Measurements from ENCODE around the gene INO80D.
"Not testable (repeated sequence)": the region's sequence is repeated elsewhere in the genome, so short reads cannot be mapped to it uniquely, and the experiment has no call there.

The INO80D gene

DNA sequence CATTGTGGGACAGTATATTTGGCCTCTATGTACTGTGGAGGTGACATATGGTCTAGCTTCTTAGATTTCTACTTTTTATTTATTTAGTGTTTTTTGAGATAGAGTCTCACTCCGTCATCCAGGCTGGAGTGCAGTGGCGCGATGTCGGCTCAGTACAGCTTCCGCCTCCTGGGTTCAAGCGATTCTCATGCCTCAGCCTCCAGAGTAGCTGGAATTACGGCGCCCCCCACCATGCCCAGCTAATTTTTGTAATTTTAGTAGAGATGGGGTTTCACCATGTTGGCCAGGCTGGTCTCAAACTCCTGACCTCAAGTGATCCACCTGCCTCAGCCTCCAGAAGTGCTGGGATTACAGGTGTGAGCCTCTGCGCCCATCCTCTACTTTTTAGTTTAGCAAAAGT lies 99.6 kb downstream of the INO80D start:
- not testable (repeated sequence) for H3K27me3 ChIP-seq (replicated peaks; ENCODE audit: control insufficient read depth, insufficient read depth, low read length, poor library complexity, severe bottlenecking); DNase-seq; H3K27ac ChIP-seq (ENCODE audit: insufficient read depth, low read length, poor library complexity, severe bottlenecking); H3K36me3 ChIP-seq (ENCODE audit: control insufficient read depth, insufficient read depth, low read length); H3K4me3 ChIP-seq (ENCODE audit: insufficient read depth, low read depth, low read length, poor library complexity, severe bottlenecking); H3K4me1 ChIP-seq (ENCODE audit: control insufficient read depth, insufficient read depth, low read length, poor library complexity, severe bottlenecking); H3K9me3 ChIP-seq (ENCODE audit: control insufficient read depth, low read length)

DNA sequence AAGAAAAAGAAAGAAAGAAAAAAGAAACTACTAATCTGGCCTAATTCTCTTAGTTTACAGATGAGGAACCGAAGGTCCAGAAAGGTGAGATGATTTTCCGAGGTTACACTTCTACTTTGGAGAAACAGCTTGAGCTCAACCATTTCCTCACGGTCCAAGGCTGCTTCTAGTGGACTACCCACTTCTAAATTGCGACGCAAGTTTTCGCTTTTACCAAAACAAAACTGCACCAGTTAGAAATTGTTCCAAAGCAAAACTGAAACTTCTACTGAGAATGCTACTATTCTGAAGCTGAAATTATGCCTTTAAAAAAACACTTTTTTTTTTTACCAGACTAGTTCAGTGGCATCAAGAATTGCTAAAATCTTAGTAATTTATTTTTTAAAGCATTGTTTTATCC lies 101.6 kb downstream of the INO80D start:
- DNase-seq = no peak
- no peaks in the 10 kb centered on the region for H3K27me3 ChIP-seq (replicated peaks; ENCODE audit: control insufficient read depth, insufficient read depth, low read length, poor library complexity, severe bottlenecking)
- no peak overlapping the region for H3K27ac ChIP-seq (ENCODE audit: insufficient read depth, low read length, poor library complexity, severe bottlenecking)
- no peaks in the 10 kb centered on the region for H3K36me3 ChIP-seq (ENCODE audit: control insufficient read depth, insufficient read depth, low read length)
- no peaks in the 10 kb centered on the region for H3K9me3 ChIP-seq (ENCODE audit: control insufficient read depth, low read length)
- H3K4me1 ChIP-seq (ENCODE audit: control insufficient read depth, insufficient read depth, low read length, poor library complexity, severe bottlenecking) = no peaks in the 10 kb centered on the region
- no peak overlapping the region for H3K4me3 ChIP-seq (ENCODE audit: insufficient read depth, low read depth, low read length, poor library complexity, severe bottlenecking)

DNA sequence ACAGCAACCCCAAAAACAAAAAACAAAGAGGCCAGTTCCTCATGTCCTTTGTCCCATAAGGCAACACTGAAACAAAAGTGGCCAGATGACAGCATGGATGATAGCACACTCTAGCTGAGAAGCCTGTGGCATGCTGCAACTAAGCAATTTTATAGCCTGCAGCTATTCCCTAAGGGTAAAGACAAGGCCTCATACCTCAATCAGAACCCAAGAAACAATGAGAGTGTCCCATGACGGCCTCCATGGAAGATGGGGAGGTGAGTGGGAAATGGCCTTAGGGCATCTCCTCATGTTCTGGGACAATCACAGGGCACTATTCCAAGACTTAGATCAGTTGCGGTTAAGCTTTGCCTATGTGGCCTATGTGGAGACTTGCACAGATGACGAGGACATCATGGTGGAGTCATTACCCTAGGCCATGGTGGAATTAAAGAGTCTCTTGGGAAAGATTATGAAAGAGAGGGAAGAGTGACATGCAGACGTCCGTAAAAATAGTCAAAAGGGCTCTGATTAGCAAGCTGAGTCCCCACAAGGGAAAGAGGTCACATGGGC lies 103.1 kb downstream of the INO80D start:
- Histone ChIP-seq H3K9me3 (ENCODE audit: control insufficient read depth, low read length) (no peaks in the 10 kb centered on the region), H3K4me3 (ENCODE audit: insufficient read depth, low read depth, low read length, poor library complexity, severe bottlenecking) (no peak overlapping the region), H3K27ac (ENCODE audit: insufficient read depth, low read length, poor library complexity, severe bottlenecking) (no peak overlapping the region), H3K27me3 (replicated peaks; ENCODE audit: control insufficient read depth, insufficient read depth, low read length, poor library complexity, severe bottlenecking) (no peaks in the 10 kb centered on the region), H3K4me1 (ENCODE audit: control insufficient read depth, insufficient read depth, low read length, poor library complexity, severe bottlenecking) (no peaks in the 10 kb centered on the region), H3K36me3 (ENCODE audit: control insufficient read depth, insufficient read depth, low read length) (no peaks in the 10 kb centered on the region)
- DNase-seq = no peak

DNA sequence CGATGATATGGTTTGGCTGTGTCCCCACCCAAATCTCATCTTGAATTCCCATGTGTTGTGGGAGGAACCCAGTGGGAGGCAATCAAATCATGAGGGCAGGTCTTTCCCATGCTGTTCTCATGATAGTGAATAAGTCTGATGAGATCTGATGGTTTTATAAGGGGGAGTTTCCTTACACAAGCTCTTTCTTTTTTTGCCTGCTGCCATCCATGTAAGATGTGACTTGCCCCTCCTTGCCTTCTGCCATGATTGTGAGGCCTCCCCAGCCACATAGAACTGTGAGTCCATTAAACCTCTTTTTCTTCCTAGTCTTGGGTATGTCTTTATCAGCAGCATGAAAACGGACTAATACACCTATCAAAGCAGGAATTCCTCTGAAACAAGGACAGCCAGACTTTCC lies 107.2 kb downstream of the INO80D start:
- H3K27me3 ChIP-seq (replicated peaks; ENCODE audit: control insufficient read depth, insufficient read depth, low read length, poor library complexity, severe bottlenecking); H3K4me3 ChIP-seq (ENCODE audit: insufficient read depth, low read depth, low read length, poor library complexity, severe bottlenecking); H3K36me3 ChIP-seq (ENCODE audit: control insufficient read depth, insufficient read depth, low read length); H3K27ac ChIP-seq (ENCODE audit: insufficient read depth, low read length, poor library complexity, severe bottlenecking); DNase-seq; H3K4me1 ChIP-seq (ENCODE audit: control insufficient read depth, insufficient read depth, low read length, poor library complexity, severe bottlenecking); H3K9me3 ChIP-seq (ENCODE audit: control insufficient read depth, low read length): not testable (repeated sequence)

DNA sequence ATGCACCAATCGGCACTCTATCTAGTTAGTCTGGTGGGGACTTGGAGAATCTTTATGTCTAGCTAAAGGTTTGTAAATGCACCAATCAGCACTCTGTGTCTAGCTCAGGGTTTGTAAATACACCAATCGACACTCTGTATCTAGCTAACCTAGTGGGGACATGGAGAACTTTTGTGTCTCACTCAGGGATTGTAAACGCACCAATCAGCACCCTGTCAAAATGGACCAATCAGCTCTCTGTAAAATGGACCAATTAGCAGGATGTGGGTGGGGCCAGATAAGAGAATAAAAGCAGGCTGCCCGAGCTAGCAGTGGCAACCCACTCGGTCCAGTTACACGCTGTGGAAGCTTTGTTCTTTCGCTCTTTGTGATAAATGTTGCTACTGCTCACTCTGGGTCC lies 108.3 kb downstream of the INO80D start:
- H3K27ac ChIP-seq (ENCODE audit: insufficient read depth, low read length, poor library complexity, severe bottlenecking); H3K4me1 ChIP-seq (ENCODE audit: control insufficient read depth, insufficient read depth, low read length, poor library complexity, severe bottlenecking); DNase-seq: not testable (repeated sequence)

DNA sequence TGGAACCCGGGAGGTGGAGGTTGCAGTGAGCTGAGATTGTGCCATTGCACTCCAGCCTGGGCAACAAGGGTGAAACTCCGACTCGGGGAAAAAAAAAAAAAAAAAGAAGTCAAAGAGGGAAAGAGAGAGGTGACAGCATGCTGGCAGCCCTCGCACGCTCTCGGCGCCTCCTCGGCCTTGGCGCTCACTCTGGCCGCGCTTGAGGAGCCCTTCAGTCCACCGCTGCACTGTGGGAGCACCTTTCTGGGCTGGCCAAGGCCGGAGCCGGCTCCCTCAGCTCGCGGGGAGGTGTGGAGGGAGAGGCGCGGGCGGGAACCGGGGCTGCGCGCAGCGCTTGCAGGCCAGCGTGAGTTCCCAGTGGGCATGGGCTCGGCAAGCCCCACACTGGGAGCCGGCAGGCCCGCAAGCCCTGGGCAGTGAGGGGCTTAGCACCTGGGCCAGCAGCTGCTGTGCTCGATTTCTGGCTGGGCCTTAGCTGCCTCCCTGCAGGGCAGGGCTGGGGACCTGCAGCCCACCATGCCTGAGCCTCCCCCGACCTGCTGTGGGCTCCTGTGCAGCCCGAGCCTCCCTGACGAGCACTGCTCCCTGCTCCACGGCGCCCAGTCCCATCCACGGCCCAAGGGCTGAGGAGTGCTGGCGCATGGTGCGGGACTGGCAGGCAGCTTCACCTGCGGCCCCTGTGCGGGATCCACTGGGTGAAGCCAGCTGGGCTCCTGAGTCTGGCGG lies 108.9 kb downstream of the INO80D start:
- H3K9me3 ChIP-seq (ENCODE audit: control insufficient read depth, low read length); DNase-seq; H3K36me3 ChIP-seq (ENCODE audit: control insufficient read depth, insufficient read depth, low read length); H3K4me3 ChIP-seq (ENCODE audit: insufficient read depth, low read depth, low read length, poor library complexity, severe bottlenecking); H3K4me1 ChIP-seq (ENCODE audit: control insufficient read depth, insufficient read depth, low read length, poor library complexity, severe bottlenecking); H3K27ac ChIP-seq (ENCODE audit: insufficient read depth, low read length, poor library complexity, severe bottlenecking); H3K27me3 ChIP-seq (replicated peaks; ENCODE audit: control insufficient read depth, insufficient read depth, low read length, poor library complexity, severe bottlenecking): not testable (repeated sequence)

More for the DNA sequence above, 108.3 kb downstream of the INO80D start:
- H3K4me3 ChIP-seq (ENCODE audit: insufficient read depth, low read depth, low read length, poor library complexity, severe bottlenecking); H3K36me3 ChIP-seq (ENCODE audit: control insufficient read depth, insufficient read depth, low read length); H3K27me3 ChIP-seq (replicated peaks; ENCODE audit: control insufficient read depth, insufficient read depth, low read length, poor library complexity, severe bottlenecking); H3K9me3 ChIP-seq (ENCODE audit: control insufficient read depth, low read length): not testable (repeated sequence)

DNA sequence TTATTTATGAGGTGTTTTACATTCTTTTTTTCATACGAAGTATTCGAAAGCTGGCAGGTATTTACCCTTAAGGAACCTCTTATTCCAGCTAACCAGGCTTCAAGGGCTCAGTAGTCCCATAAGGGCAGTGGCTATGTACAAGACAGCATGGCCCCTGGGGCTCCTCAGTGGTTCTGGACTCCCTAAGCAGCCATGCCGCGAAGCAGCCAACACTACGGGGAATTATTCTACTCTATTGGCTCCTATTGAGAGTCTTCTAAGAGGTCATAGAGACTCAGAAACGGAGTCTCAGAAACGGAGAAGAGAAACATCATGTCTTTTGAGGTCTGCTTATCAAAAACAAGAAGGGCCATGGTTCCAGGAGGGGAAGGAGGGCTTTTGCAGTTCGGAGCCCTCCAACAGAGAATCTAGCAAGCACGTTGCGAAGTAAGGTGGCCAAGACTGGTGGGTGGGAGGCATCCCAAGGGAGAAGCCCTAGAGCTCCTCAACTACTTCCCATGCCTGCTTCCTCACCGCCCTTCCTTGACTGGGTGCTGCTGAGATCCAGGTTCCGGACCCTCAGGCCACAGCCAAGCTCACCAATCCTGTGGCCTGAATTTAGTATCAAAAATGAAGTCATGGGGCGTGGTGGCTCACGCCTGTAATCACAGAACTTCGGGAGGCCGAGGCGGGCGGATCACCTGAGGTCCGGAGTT lies 109.7 kb downstream of the INO80D start:
- Histone ChIP-seq H3K27me3 (replicated peaks; ENCODE audit: control insufficient read depth, insufficient read depth, low read length, poor library complexity, severe bottlenecking) (no peaks in the 10 kb centered on the region), H3K4me3 (ENCODE audit: insufficient read depth, low read depth, low read length, poor library complexity, severe bottlenecking) (no peak overlapping the region), H3K9me3 (ENCODE audit: control insufficient read depth, low read length) (no peaks in the 10 kb centered on the region), H3K36me3 (ENCODE audit: control insufficient read depth, insufficient read depth, low read length) (no peaks in the 10 kb centered on the region), H3K4me1 (ENCODE audit: control insufficient read depth, insufficient read depth, low read length, poor library complexity, severe bottlenecking) (no peaks in the 10 kb centered on the region), H3K27ac (ENCODE audit: insufficient read depth, low read length, poor library complexity, severe bottlenecking) (no peak overlapping the region)
- DNase-seq = no peak

DNA sequence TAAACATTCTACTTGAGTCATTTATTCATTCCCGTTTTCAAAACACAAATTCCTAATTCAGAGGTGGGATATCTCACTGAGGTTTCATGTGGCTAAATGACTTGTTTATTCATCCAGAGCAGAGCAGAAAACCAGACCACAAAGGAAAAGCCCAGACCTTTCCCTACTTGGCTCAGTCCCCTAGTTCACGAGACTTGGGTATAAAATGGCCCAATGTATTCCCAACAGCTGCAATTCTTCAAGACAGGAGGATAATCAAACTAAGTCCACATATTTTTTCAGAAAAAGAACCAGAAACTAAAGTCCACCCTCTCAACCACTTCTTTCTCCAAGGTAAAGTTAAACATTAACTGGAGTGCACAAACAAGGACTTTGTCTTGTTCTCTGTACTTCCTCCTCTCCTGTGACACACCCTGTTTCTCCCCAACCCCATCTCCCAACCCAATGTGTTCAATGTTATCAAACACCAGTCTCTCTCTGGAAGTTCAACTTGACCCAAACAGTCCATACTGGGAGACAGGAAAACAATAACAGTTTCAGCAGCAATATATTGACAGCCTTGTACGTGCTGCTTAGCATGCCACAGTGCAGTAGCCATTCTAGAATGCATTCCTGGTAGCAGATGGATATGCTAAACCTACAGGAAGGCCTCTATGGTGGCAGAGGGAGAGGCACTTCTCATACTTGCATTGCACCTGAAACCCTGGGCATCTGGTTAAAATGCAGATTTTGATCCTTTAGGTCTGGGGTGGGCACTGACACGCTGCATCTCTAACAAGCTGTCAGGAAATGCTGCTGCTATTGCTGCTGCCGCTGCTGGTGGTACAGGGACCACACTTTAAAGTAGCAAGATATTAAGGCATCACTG lies 110.7 kb downstream of the INO80D start:
- Histone ChIP-seq H3K4me3 (ENCODE audit: insufficient read depth, low read depth, low read length, poor library complexity, severe bottlenecking) (no peak overlapping the region), H3K27ac (ENCODE audit: insufficient read depth, low read length, poor library complexity, severe bottlenecking) (no peak overlapping the region), H3K36me3 (ENCODE audit: control insufficient read depth, insufficient read depth, low read length) (no peaks in the 10 kb centered on the region), H3K9me3 (ENCODE audit: control insufficient read depth, low read length) (no peaks in the 10 kb centered on the region), H3K27me3 (replicated peaks; ENCODE audit: control insufficient read depth, insufficient read depth, low read length, poor library complexity, severe bottlenecking) (no peaks in the 10 kb centered on the region), H3K4me1 (ENCODE audit: control insufficient read depth, insufficient read depth, low read length, poor library complexity, severe bottlenecking) (no peaks in the 10 kb centered on the region)
- no peak for DNase-seq

DNA sequence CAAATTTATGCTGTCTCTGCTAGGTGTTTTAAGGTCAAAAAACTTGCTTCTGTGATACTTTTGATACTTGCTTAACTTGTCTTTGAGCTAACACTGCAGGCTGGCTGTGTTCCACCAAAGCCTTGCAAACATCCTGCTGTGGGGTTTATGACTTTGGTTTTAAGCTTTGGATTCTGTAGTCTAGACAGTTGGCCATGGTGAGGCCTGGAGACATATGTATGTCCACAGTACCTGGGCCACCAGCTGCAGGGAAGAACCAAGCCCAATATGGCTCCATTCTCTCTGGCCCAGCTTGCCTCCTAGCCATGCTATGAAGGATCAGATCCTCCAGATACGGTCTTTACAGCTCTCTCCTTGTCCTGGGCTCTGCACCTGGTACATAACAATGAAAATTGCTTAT lies 113.9 kb downstream of the INO80D start:
- no peaks in the 10 kb centered on the region for H3K36me3 ChIP-seq (ENCODE audit: control insufficient read depth, insufficient read depth, low read length)
- H3K27me3 ChIP-seq (replicated peaks; ENCODE audit: control insufficient read depth, insufficient read depth, low read length, poor library complexity, severe bottlenecking) = no peaks in the 10 kb centered on the region
- no peaks in the 10 kb centered on the region for H3K4me1 ChIP-seq (ENCODE audit: control insufficient read depth, insufficient read depth, low read length, poor library complexity, severe bottlenecking)
- H3K9me3 ChIP-seq (ENCODE audit: control insufficient read depth, low read length) = no peaks in the 10 kb centered on the region
- no peak for DNase-seq
- H3K27ac ChIP-seq (ENCODE audit: insufficient read depth, low read length, poor library complexity, severe bottlenecking) = no peak overlapping the region
- H3K4me3 ChIP-seq (ENCODE audit: insufficient read depth, low read depth, low read length, poor library complexity, severe bottlenecking) = no peak overlapping the region
